ENCODE data around the gene MBP.

MBP gene

DNA sequence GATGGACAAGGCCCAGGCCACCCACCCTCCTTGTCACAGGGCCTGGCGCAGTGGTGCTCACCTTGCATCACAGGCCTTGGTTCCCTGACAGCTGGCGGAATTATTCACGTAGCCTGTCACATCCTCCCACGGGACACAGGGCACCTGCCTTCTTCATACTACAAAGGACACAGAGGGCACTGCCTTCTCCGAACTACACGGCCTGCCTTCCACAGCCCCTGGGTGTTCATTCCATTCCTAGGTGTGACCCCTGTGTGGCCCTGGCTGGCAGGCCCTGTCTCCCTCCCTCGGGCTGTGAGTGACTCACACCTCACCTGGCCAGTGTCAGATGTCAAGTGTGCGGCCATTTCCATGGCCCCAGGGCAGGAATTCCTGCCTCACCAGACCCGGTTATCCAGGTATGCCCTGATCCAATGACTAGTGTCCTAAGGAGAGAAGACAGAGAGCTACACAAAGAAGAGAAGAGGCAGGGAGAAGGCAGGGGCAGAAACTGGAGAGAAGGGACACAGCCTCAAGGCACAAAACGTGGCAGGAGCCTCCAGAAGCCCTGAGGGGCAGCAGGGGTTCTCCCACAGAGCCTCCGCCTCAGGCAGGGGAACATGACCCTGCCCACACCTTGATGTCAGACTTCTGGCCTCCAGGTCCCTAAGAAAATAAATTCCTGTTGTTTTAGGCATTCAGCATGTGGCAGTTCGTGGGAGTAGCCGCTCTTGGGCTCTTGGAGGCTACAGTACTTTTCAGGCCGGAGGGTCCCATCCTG, 43.4 kb downstream of the MBP start:
- no peak for DNase-seq (ENCODE audit: extremely low spot score)
- TF ChIP-seq HDGF (IDR thresholded peaks at IDR 0.05; ENCODE audit: borderline replicate concordance) (no peak), NFRKB (IDR thresholded peaks at IDR 0.05) (no peak), FOXA1 (IDR thresholded peaks at IDR 0.05) (no peak), LEF1 (IDR thresholded peaks at IDR 0.05; ENCODE audit: borderline replicate concordance) (no peak), PKNOX1 (IDR thresholded peaks at IDR 0.05) (no peak), FOXM1 (IDR thresholded peaks at IDR 0.05; ENCODE audit: borderline replicate concordance) (no peak), ARNT (IDR thresholded peaks at IDR 0.05) (no peak), ELF4 (IDR thresholded peaks at IDR 0.05) (no peak), SUZ12 (IDR thresholded peaks at IDR 0.05) (no peak), FOXK2 (IDR thresholded peaks at IDR 0.05) (no peak), L3MBTL2 (conservative IDR thresholded peaks at IDR 0.05) (no peak), BHLHE40 (IDR thresholded peaks at IDR 0.05; ENCODE audit: borderline replicate concordance) (no peak), SP1 (IDR thresholded peaks at IDR 0.05) (no peak), TARDBP (IDR thresholded peaks at IDR 0.05) (no peak), CTBP1 (IDR thresholded peaks at IDR 0.05; ENCODE audit: borderline replicate concordance) (no peak), ZNF384 (IDR thresholded peaks at IDR 0.05) (no peak)
- CTCF ChIA-PET: no interaction called here
- POLR2A ChIA-PET: no interaction called here

DNA sequence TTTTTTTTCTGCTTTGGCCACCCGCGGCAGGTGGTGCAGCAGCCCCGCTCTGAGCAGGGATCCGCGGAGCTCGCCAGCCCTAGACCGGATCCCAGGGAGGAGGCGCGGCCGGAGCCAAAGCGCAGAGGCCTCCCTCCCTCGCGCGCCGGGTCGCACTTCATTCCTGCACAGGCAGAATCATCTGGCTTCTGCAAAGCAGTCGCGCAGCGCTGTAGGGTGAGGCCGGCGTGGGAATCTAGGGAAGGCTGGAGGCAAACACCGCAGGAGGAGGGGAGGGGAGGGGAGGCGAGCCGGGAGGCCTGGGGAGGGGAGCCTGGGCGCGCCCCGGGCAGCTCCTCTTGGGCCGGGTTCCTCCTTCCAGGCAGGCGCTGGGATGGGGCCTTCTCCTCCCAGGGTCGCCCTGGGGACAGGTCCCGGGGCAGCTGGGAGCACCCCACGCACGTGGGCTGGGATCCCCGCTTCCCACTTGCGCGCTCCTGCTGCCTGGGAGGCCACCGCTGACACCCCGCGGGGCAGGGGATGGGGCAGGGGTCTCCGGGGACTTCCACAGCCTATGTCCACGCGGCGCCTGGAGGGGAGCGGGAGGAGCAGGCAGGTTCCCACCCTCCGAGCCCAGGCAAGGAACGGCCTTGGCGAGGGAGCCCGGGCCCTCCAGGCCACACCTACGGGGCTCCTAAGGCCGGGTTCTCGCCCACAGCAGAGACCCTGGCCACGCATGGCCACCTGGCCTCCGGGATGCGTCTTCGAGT, 45.0 kb downstream of the MBP start:
- ChIA-PET POLR2A (no interaction called here), CTCF (no interaction called here)
- no peak for DNase-seq (ENCODE audit: extremely low spot score)
- TF ChIP-seq CTBP1 (IDR thresholded peaks at IDR 0.05; ENCODE audit: borderline replicate concordance) (no peak), SP1 (IDR thresholded peaks at IDR 0.05) (no peak), PKNOX1 (IDR thresholded peaks at IDR 0.05) (no peak), FOXA1 (IDR thresholded peaks at IDR 0.05) (no peak), ARNT (IDR thresholded peaks at IDR 0.05) (no peak), FOXM1 (IDR thresholded peaks at IDR 0.05; ENCODE audit: borderline replicate concordance) (no peak), BHLHE40 (IDR thresholded peaks at IDR 0.05; ENCODE audit: borderline replicate concordance) (no peak), NFRKB (IDR thresholded peaks at IDR 0.05) (no peak), ZNF384 (IDR thresholded peaks at IDR 0.05) (no peak), ELF4 (IDR thresholded peaks at IDR 0.05) (no peak), HDGF (IDR thresholded peaks at IDR 0.05; ENCODE audit: borderline replicate concordance) (no peak), TARDBP (IDR thresholded peaks at IDR 0.05) (no peak), SUZ12 (IDR thresholded peaks at IDR 0.05) (no peak), L3MBTL2 (conservative IDR thresholded peaks at IDR 0.05) (no peak), FOXK2 (IDR thresholded peaks at IDR 0.05) (no peak), LEF1 (IDR thresholded peaks at IDR 0.05; ENCODE audit: borderline replicate concordance) (no peak)

DNA sequence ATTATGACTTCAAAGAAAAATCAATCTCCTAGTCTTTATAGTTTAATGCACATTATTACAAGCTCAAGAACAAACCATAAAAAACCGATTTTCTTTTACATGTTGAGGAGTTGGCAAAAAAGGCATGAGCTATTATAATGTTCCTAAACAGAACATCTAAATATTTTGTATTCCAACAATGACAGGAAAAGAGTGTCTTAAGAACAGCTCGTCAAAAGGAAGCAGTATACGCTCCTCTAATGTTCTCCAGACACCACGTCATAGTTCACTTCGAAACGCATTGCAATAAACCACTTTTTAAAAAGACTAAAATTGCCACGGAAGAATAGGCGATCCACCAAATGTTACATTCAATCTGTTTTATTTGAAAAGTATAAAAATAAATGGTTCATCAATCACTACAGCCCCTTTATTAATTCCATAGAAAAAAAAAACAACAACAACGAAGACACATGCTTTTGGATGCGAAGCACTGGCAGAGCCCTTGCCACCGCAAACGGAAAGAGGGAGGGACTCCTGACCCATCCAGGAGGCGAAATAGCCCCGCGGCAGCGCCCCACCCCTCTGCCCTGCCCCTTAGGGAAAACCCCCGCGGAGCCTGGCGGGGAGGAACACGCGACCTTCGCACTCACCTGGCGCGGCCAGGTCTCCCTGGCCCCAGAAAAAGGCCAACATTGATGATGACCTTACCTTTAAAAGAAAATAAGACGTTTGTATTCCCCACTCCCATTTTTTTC, 45.8 kb downstream of the MBP start:
- TF ChIP-seq CTBP1 (IDR thresholded peaks at IDR 0.05; ENCODE audit: borderline replicate concordance) (no peak), FOXM1 (IDR thresholded peaks at IDR 0.05; ENCODE audit: borderline replicate concordance) (no peak), FOXK2 (IDR thresholded peaks at IDR 0.05) (no peak), ARNT (IDR thresholded peaks at IDR 0.05) (no peak), ZNF384 (IDR thresholded peaks at IDR 0.05) (no peak), FOXA1 (IDR thresholded peaks at IDR 0.05) (no peak), LEF1 (IDR thresholded peaks at IDR 0.05; ENCODE audit: borderline replicate concordance) (no peak), PKNOX1 (IDR thresholded peaks at IDR 0.05) (no peak), L3MBTL2 (conservative IDR thresholded peaks at IDR 0.05) (no peak), NFRKB (IDR thresholded peaks at IDR 0.05) (no peak), ELF4 (IDR thresholded peaks at IDR 0.05) (no peak), SUZ12 (IDR thresholded peaks at IDR 0.05) (no peak), BHLHE40 (IDR thresholded peaks at IDR 0.05; ENCODE audit: borderline replicate concordance) (no peak), HDGF (IDR thresholded peaks at IDR 0.05; ENCODE audit: borderline replicate concordance) (no peak), SP1 (IDR thresholded peaks at IDR 0.05) (no peak), TARDBP (IDR thresholded peaks at IDR 0.05) (no peak)
- CTCF ChIA-PET: no interaction called here
- no peak for DNase-seq (ENCODE audit: extremely low spot score)
- POLR2A ChIA-PET: no interaction called here

GRCh38 chr18:77086034-77086433, 46.5 kb downstream of the MBP start:
- TF ChIP-seq SP1 (IDR thresholded peaks at IDR 0.05) (no peak), FOXK2 (IDR thresholded peaks at IDR 0.05) (no peak), L3MBTL2 (conservative IDR thresholded peaks at IDR 0.05) (no peak)
- no peak for DNase-seq (ENCODE audit: extremely low spot score)
- CTCF ChIA-PET: no interaction called here
- POLR2A ChIA-PET: no interaction called here

- ChIA-PET POLR2A (no interaction called here), CTCF (interaction anchor here (0.7 kb wide), 1 partner anchor 22 kb away, joined by 3 read pairs; no protein-coding TSS in a partner anchor)
- no peak for DNase-seq (ENCODE audit: extremely low spot score)
- TF ChIP-seq HDGF (IDR thresholded peaks at IDR 0.05; ENCODE audit: borderline replicate concordance) (no peak), FOXM1 (IDR thresholded peaks at IDR 0.05; ENCODE audit: borderline replicate concordance) (no peak), ARNT (IDR thresholded peaks at IDR 0.05) (no peak), TARDBP (IDR thresholded peaks at IDR 0.05) (no peak), PKNOX1 (IDR thresholded peaks at IDR 0.05) (no peak), LEF1 (IDR thresholded peaks at IDR 0.05; ENCODE audit: borderline replicate concordance) (no peak), CTBP1 (IDR thresholded peaks at IDR 0.05; ENCODE audit: borderline replicate concordance) (no peak), SP1 (IDR thresholded peaks at IDR 0.05) (no peak)
These were observed 47.9 kb downstream of the MBP start for GRCh38 chr18:77084688-77085035.
